Panc1 (cell line): ENCODE data around the gene MINAR2.

ENCODE experiments used
- POLR2AphosphoS5 ChIP-seq: IDR thresholded peaks from 2 replicates; pipeline ENCODE4 v1.6.1; 2012; ENCODE audit warnings: mild to moderate bottlenecking, low read depth, low read length, moderate library complexity
- SIN3A ChIP-seq: IDR thresholded peaks from 2 replicates; pipeline ENCODE4 v1.6.1; 2012; ENCODE audit warnings: low read depth, mild to moderate bottlenecking, low read length, moderate library complexity, borderline replicate concordance; ENCODE audit not compliant: insufficient read depth
- TCF7L2 ChIP-seq: IDR thresholded peaks from 2 replicates; pipeline ENCODE4 v1.6.1; 2011; ENCODE audit warnings: mild to moderate bottlenecking, low read depth, low read length, inconsistent platforms
- TF ChIP-seq, protein P1 (sequence below): fragments of 450-650 bp; IDR thresholded peaks from 2 replicates; pipeline ENCODE4 v1.5.1; 2017; ENCODE audit warnings: mild to moderate bottlenecking
- TF ChIP-seq, protein P2 (sequence below), 2 experiments: IDR thresholded peaks; 2 replicates each; pipeline ENCODE4 v1.6.1; 2011 to 2012; ENCODE audit warnings: low read depth in 2 of 2, control low read depth in 1 of 2, low read length in 1 of 2, mild to moderate bottlenecking in 1 of 2, moderate library complexity in 1 of 2; ENCODE audit not compliant: insufficient read depth in 1 of 2

DNA sequence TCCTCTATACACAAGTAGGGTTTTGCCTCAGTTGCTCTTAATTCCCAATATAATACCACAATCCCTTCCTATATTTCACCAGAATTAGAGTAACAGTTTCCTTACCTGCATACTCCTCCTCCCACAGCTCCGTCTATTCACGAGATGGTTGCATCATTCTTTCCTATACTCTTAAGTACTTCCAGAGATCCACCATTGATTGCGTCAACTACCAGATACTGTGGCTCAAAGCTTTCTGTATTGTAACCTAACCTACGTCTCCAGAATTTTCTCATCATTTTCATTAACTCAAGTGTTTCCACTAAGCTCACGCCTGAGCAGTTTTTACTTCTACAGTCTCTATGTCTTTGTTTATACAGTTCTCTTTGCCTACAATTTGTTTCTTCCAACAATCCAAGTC lies 31.2 kb upstream of the MINAR2 start:
- TF ChIP-seq, protein P1, sequence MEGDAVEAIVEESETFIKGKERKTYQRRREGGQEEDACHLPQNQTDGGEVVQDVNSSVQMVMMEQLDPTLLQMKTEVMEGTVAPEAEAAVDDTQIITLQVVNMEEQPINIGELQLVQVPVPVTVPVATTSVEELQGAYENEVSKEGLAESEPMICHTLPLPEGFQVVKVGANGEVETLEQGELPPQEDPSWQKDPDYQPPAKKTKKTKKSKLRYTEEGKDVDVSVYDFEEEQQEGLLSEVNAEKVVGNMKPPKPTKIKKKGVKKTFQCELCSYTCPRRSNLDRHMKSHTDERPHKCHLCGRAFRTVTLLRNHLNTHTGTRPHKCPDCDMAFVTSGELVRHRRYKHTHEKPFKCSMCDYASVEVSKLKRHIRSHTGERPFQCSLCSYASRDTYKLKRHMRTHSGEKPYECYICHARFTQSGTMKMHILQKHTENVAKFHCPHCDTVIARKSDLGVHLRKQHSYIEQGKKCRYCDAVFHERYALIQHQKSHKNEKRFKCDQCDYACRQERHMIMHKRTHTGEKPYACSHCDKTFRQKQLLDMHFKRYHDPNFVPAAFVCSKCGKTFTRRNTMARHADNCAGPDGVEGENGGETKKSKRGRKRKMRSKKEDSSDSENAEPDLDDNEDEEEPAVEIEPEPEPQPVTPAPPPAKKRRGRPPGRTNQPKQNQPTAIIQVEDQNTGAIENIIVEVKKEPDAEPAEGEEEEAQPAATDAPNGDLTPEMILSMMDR: no peak
- TF ChIP-seq TCF7L2: no peak
- TF ChIP-seq POLR2AphosphoS5: no peak
- TF ChIP-seq, protein P2, sequence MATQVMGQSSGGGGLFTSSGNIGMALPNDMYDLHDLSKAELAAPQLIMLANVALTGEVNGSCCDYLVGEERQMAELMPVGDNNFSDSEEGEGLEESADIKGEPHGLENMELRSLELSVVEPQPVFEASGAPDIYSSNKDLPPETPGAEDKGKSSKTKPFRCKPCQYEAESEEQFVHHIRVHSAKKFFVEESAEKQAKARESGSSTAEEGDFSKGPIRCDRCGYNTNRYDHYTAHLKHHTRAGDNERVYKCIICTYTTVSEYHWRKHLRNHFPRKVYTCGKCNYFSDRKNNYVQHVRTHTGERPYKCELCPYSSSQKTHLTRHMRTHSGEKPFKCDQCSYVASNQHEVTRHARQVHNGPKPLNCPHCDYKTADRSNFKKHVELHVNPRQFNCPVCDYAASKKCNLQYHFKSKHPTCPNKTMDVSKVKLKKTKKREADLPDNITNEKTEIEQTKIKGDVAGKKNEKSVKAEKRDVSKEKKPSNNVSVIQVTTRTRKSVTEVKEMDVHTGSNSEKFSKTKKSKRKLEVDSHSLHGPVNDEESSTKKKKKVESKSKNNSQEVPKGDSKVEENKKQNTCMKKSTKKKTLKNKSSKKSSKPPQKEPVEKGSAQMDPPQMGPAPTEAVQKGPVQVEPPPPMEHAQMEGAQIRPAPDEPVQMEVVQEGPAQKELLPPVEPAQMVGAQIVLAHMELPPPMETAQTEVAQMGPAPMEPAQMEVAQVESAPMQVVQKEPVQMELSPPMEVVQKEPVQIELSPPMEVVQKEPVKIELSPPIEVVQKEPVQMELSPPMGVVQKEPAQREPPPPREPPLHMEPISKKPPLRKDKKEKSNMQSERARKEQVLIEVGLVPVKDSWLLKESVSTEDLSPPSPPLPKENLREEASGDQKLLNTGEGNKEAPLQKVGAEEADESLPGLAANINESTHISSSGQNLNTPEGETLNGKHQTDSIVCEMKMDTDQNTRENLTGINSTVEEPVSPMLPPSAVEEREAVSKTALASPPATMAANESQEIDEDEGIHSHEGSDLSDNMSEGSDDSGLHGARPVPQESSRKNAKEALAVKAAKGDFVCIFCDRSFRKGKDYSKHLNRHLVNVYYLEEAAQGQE (IDR thresholded peaks at IDR 0.05; ENCODE audit: insufficient read depth in 1 of 2, low read depth in 2 of 2, low read length in 1 of 2): no peak
- TF ChIP-seq SIN3A: no peak
